ENCODE measurements around the gene KLK1. TPM values are rescaled to one million over a fixed set of nuclear protein-coding genes. Genes with fewer than 3 reads are reported as not detected.
A peak's percentile ranks its signal among the peaks of the same experiment; 100 is the strongest.

Gene KLK1
- total and polyA plus RNA-seq, 10 of the 15 experiments (the other 5 are each of a cell fraction or from before 2014, with no cell fraction given), result 3.4 to 27.5 (median 20.2) TPM

DNA sequence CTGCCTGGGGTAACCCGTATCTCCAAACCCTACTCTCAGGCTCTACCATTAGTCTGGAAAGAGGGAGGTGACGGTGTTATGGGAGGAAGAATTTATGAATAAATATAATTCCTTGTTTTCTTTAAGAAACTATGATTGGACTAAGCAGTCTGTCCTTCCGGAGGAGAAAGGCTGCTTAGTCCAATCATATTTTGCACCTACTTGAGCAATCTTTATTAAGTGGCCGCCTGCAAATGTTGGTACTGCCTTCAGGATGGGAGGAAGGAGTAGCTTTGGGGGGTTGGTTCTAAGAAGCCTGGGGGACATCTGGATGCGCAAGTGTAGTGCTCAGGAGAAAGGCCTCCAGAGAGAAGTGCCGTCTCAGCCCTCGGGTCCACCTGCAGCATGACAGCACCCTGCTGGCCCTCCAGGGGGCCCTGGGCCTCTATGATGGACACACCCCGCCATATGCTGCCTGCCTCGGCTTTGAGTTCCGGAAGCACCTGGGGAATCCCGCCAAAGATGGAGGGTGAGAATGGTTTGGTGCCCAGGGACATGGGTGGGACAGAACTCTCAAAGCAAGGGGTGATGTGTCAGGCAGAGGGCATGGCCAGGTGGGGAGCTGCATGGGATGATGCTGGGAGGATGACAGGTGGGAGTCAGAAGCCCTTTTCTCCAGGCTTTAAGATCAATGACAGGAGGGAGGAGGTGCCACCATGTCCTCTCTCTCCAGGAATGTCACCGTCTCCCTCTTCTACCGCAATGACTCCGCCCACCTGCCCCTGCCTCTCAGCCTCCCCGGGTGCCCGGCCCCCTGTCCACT is 29.3 kb downstream of the KLK1 start (continued):
- TF ChIP-seq HCFC1 (IDR thresholded peaks at IDR 0.05; ENCODE audit: low read length) (no peak), ZNF384 (IDR thresholded peaks at IDR 0.05; ENCODE audit: borderline replicate concordance, low read depth, low read length) (no peak), ZSCAN29 (IDR thresholded peaks at IDR 0.05) (no peak), CBX5 (IDR thresholded peaks at IDR 0.05; ENCODE audit: low read depth) (no peak), NR2F1 (conservative IDR thresholded peaks at IDR 0.05) (no peak), RAD51 (IDR thresholded peaks at IDR 0.05) (no peak), ETV6 (conservative IDR thresholded peaks at IDR 0.05 in 1 of 2, IDR thresholded peaks at IDR 0.05 in 1 of 2; ENCODE audit: borderline replicate concordance in 1 of 2, low read depth in 1 of 2) (no peak), FOXM1 (IDR thresholded peaks at IDR 0.05; ENCODE audit: low read depth, low read length) (0 out of 2 replicates have a peak, but pooled peaks have one; percentile 5), CHD2 (IDR thresholded peaks at IDR 0.05; ENCODE audit: borderline replicate concordance, low read depth, low read length) (no peak), POLR2AphosphoS2 (IDR thresholded peaks at IDR 0.05; ENCODE audit: low read depth, low read length) (peak; percentile 15), SREBF2 (IDR thresholded peaks at IDR 0.05; ENCODE audit: low read length) (no peak), ZBED1 (IDR thresholded peaks at IDR 0.05; ENCODE audit: borderline replicate concordance) (0 out of 2 replicates have a peak, but pooled peaks have one; percentile 8), STAT3 (IDR thresholded peaks at IDR 0.05; ENCODE audit: low read depth, low read length) (no peak), YY1 (IDR thresholded peaks at IDR 0.05; ENCODE audit: low read depth, low read length) (peak; percentile 79), RUNX3 (IDR thresholded peaks at IDR 0.05; ENCODE audit: low read length) (peak; percentile 15; the same call in 1 of the 2 replicates)
- TF ChIP-seq, protein P1, sequence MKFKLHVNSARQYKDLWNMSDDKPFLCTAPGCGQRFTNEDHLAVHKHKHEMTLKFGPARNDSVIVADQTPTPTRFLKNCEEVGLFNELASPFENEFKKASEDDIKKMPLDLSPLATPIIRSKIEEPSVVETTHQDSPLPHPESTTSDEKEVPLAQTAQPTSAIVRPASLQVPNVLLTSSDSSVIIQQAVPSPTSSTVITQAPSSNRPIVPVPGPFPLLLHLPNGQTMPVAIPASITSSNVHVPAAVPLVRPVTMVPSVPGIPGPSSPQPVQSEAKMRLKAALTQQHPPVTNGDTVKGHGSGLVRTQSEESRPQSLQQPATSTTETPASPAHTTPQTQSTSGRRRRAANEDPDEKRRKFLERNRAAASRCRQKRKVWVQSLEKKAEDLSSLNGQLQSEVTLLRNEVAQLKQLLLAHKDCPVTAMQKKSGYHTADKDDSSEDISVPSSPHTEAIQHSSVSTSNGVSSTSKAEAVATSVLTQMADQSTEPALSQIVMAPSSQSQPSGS (IDR thresholded peaks at IDR 0.05; ENCODE audit: low read length), result peak; percentile 14; the same call in 1 of the 2 replicates
- TF ChIP-seq, protein P2, sequence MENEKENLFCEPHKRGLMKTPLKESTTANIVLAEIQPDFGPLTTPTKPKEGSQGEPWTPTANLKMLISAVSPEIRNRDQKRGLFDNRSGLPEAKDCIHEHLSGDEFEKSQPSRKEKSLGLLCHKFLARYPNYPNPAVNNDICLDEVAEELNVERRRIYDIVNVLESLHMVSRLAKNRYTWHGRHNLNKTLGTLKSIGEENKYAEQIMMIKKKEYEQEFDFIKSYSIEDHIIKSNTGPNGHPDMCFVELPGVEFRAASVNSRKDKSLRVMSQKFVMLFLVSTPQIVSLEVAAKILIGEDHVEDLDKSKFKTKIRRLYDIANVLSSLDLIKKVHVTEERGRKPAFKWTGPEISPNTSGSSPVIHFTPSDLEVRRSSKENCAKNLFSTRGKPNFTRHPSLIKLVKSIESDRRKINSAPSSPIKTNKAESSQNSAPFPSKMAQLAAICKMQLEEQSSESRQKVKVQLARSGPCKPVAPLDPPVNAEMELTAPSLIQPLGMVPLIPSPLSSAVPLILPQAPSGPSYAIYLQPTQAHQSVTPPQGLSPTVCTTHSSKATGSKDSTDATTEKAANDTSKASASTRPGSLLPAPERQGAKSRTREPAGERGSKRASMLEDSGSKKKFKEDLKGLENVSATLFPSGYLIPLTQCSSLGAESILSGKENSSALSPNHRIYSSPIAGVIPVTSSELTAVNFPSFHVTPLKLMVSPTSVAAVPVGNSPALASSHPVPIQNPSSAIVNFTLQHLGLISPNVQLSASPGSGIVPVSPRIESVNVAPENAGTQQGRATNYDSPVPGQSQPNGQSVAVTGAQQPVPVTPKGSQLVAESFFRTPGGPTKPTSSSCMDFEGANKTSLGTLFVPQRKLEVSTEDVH (IDR thresholded peaks at IDR 0.05; ENCODE audit: low read depth, partially characterized antibody), result no peak
- TF ChIP-seq, protein P3, sequence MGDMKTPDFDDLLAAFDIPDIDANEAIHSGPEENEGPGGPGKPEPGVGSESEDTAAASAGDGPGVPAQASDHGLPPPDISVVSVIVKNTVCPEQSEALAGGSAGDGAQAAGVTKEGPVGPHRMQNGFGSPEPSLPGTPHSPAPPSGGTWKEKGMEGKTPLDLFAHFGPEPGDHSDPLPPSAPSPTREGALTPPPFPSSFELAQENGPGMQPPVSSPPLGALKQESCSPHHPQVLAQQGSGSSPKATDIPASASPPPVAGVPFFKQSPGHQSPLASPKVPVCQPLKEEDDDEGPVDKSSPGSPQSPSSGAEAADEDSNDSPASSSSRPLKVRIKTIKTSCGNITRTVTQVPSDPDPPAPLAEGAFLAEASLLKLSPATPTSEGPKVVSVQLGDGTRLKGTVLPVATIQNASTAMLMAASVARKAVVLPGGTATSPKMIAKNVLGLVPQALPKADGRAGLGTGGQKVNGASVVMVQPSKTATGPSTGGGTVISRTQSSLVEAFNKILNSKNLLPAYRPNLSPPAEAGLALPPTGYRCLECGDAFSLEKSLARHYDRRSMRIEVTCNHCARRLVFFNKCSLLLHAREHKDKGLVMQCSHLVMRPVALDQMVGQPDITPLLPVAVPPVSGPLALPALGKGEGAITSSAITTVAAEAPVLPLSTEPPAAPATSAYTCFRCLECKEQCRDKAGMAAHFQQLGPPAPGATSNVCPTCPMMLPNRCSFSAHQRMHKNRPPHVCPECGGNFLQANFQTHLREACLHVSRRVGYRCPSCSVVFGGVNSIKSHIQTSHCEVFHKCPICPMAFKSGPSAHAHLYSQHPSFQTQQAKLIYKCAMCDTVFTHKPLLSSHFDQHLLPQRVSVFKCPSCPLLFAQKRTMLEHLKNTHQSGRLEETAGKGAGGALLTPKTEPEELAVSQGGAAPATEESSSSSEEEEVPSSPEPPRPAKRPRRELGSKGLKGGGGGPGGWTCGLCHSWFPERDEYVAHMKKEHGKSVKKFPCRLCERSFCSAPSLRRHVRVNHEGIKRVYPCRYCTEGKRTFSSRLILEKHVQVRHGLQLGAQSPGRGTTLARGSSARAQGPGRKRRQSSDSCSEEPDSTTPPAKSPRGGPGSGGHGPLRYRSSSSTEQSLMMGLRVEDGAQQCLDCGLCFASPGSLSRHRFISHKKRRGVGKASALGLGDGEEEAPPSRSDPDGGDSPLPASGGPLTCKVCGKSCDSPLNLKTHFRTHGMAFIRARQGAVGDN (IDR thresholded peaks at IDR 0.05), result no peak
- TF ChIP-seq, protein P4, sequence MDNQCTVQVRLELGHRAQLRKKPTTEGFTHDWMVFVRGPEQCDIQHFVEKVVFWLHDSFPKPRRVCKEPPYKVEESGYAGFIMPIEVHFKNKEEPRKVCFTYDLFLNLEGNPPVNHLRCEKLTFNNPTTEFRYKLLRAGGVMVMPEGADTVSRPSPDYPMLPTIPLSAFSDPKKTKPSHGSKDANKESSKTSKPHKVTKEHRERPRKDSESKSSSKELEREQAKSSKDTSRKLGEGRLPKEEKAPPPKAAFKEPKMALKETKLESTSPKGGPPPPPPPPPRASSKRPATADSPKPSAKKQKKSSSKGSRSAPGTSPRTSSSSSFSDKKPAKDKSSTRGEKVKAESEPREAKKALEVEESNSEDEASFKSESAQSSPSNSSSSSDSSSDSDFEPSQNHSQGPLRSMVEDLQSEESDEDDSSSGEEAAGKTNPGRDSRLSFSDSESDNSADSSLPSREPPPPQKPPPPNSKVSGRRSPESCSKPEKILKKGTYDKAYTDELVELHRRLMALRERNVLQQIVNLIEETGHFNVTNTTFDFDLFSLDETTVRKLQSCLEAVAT (IDR thresholded peaks at IDR 0.05), result no peak
